ENCODE measurements around the gene CD109.
"Not testable (repeated sequence)": the region's sequence is repeated elsewhere in the genome, so short reads cannot be mapped to it uniquely, and the experiment has no call there.

Gene CD109

DNA sequence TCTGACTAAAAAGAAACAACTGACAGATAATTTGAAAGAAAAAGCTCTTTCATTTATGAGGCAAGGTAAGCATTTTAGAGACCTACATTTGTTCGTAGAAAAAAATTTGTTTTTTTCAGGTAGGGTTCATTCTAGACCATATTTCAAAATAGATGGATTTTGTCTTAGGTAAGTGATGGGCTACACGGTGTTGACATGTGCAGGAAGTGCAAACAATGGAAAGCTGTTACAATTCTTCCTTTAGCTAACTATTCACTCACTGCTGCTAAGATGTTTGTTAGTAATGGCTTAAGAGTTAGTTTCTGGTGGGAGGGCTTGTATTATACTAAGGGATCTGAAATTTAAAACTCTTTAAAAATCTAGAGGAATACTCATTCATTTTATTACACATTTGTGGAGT lies 96.7 kb downstream of the CD109 start:
- no peak for DNase-seq

- DNase-seq, result no peak
Observed at GRCh38 chr6:73796881-73797280, 100.9 kb downstream of the CD109 start.

- no peak for DNase-seq
Observed at GRCh38 chr6:73797861-73798260, 101.9 kb downstream of the CD109 start.

DNA sequence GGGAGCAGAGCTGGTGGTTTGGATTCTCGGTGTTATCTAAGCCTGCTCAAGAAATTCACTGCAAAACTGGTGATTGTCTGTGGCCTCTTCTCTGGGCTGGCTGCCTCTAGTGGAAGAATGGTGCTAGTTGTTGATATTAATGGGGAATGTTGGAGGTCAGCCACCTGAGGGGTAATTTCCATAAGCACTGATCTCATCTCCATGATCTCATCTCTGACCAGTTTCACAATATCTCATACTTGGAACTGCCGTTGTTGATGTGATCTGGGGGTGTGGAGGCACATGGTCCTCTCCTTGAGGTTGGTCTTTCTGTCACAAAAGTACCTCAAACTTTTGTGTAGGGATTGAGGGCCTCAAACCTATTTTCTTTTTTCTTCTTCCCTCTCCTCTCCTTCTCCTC lies 102.6 kb downstream of the CD109 start:
- peak; percentile 89 for DNase-seq

GRCh38 chr6:73800997-73801396 lies 105.0 kb downstream of the CD109 start:
- no peak for DNase-seq

GRCh38 chr6:73801652-73802268 lies 105.8 kb downstream of the CD109 start:
- DNase-seq, result no peak

DNA sequence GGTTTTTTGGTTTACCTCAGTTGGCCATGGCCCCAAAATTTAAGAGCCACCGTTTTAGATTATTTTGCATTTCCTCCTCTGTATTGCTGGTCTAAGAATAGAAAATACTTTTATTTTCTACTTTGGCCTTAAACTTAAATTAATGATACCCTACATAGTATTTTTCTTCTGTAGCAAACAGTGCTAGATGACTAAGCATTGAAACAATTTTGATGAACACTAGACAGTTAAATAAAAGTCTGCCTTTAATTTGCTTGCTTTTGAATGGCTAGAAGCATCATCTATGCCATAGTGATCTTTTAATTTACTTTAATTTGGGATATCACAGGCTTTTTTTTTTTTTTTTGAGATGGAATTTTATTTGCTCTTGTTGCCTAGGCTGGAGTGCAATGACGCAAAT lies 106.4 kb downstream of the CD109 start:
- peak; percentile 47 for DNase-seq

DNA sequence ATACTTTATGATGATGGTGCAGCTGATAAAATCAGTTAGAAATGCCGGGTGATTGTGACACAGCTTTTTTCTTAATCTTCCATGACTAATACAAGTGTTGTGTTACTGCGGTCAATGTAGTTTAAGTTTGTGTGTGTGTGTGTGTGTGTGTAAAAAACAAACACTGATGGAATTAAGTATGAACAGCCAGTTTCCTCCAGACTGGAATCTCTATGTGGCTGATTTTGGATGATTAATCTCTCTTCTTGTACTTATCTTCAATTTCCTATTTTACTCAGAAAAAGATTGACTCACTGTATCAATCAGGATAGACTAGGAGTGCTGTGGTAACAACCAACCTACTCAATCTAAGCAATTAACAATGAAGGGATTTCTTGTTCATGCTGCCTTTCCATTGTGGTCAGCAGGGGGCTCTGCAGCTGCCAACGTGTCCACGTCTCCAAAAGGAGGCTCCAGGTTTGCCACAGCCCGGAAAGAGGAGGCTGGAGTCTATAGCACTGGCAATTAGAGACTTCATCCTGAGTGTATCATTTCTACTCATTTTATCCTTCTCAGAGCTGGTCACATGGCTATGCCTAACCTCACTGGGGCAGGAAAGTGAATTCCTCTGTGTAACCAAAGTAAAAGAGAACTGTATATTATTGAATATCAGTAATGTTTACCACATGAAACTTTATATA lies 107.7 kb downstream of the CD109 start:
- peak; percentile 96 for DNase-seq

- DNase-seq, result not testable (repeated sequence)
Observed at GRCh38 chr6:73805221-73805620, 109.2 kb downstream of the CD109 start.

DNA sequence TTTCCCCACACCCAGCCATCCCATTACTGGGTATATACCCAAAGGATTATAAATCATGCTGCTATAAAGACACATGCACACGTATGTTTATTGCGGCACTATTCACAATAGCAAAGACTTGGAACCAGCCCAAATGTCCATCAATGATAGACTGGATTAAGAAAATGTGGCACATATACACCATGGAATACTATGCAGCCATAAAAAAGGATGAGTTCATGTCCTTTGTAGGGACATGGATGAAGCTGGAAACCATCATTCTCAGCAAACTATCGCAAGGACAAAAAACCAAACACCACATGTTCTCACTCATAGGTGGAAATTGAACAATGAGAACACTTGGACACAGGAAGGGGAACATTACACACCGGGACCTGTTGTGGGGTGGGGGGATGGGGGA lies 110.0 kb downstream of the CD109 start:
- not testable (repeated sequence) for DNase-seq

DNA sequence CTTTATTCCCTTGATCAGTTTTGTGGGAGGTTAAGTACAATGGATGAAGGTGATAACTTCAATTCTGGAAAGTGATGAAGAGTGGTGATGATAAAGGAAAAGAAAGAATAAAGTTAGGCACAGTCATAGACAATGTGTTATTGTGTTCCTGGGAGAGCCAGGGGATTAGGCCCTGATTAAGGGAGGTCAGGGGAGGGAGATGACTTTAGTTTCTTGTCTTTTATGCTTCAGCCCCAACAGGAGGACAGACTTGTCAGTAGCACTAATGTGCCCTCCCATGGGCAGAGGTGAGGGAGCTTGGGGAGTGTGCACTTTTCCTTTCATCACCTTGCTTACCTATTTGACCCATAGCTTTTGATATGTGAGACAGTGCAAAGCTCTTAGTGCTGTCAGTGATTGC lies 115.7 kb downstream of the CD109 start:
- DNase-seq, result no peak

DNA sequence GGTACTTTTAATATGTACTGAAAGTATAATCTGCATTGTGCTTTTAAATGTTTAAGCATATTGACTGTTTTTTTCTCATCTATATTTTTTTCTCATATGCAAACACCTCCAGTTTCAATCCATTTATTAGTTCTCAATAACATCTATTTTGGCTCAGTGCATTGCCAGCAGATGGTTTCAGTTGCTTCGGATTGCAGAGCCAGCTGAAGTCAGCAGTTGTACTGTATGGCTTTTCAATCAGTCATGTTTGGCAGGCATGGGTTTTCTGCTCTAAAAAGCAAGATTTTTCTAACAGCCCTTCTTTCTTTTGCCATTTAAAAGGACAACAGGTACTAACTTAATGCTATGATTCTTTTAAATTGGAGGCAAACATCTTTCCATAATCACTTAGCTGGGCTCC lies 121.2 kb downstream of the CD109 start:
- DNase-seq, result no peak

- no peak for DNase-seq
Observed at GRCh38 chr6:73823046-73823735, 127.2 kb downstream of the CD109 start.

GRCh38 chr6:73823832-73824231 lies 127.8 kb downstream of the CD109 start:
- no peak for DNase-seq

- no peak for DNase-seq
Observed at GRCh38 chr6:73826571-73826970, 130.6 kb downstream of the CD109 start.

DNA sequence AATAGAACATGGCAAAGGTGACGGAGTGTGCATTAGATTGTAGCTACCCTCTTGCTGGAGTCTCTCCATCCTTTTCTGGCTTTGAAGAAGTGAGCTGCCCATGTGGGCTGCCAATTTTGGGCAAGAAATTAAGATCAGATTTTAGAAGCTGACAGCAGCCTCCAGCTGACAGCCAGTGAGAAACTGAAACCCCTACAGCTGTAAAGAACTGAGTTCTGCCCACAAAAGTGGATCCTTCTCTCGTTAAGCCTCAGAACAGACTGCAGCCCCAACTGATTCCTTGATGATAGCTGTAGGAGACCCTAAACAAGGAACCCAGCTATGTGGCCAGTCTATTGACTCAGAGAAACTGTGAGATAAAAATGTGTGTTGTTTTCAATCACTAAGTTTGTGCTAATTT lies 134.1 kb downstream of the CD109 start:
- no peak for DNase-seq

DNA sequence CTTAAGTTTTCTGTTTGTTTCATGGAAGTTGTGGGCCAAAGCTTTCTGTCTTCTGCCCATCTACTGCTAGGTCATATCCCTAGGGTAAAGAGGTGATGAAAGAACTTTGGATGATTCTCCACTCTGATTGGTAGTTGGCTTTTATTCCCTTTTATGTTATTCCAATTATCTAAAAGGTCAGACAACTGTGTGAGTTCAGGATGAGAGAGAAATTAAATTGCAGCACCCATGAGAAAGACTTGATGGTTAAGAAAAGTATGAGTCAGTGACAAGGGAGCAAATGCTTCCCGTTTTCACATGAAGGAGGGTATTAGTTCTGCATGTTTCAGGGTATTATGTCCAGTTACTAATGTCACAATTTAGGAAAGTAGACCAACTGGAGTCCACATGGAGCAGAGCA lies 136.3 kb downstream of the CD109 start:
- peak; percentile 17 for DNase-seq

GRCh38 chr6:73844696-73845095 lies 148.7 kb downstream of the CD109 start:
- DNase-seq, result not testable (repeated sequence)

- DNase-seq, result not testable (repeated sequence)
Observed at GRCh38 chr6:73851048-73851447, 155.0 kb downstream of the CD109 start.

DNA sequence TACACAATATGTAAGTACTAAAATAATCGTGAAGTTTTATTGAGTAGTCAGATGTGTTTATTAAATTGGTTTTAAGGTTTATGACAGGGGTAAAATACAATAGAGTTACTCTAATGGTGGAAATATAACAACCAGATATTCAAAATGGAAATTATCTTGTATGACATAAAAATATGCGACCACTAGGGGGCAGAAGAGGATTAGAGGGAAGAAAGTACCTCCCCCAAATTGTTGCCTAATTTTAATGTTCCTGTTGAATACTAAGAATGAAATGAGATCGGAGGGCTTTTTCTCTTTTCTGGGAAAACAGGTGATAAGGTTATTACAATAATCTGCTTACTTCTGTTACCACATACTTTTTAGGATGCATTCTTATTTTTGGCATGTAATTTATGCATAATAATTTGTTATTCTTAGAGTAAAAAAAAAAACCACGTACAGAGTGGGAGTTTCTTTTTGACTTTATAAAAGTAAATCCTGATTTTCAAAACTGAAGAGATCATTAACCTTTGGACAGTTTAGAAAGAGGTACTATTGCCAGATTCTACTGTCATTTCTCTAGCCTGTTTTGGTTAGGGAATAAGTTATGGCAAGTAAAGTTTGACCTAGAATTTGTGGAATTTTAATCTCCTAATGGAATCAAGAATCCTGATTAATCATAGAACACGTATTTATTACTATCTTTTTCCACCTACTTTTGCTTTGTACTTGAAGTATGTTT lies 159.2 kb downstream of the CD109 start:
- peak; percentile 68 for DNase-seq

DNA sequence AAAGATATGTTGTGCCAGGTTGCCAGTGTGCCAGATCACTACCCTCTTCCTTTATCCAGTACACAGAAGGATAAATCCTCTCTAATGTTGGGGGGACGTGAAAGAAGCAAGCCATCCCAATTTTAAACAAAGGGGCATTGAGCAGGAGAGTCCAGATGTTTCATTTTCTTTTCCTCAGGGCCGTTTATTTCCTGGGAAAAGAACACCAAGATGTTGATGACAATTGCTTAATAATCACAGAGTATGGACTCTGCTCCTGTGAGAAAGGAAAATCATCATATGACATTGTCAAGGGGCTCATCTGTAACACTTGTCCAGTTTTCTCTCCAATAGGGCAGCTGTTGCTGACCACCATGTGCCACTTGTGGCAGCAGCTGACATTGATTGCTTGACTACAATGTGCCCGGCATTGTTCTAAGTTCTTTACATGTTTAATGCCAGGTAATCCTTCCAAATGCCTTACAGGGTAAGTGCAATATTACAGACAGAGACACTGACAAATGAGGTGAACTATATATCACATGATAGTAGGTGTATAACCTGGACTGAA lies 161.4 kb downstream of the CD109 start:
- no peak for DNase-seq

- no peak for DNase-seq
Observed at GRCh38 chr6:73858376-73858775, 162.4 kb downstream of the CD109 start.

- DNase-seq, result no peak
Observed at GRCh38 chr6:73860303-73860702, 164.3 kb downstream of the CD109 start.

All from fibroblast of skin of abdomen (primary cell).